Gastroesophageal sphincter (tissue), 4 donors: ENCODE measurements around the gene ACACB. TPM values are rescaled to one million over a fixed set of nuclear protein-coding genes. Genes with fewer than 3 reads are reported as not detected.
A peak's percentile ranks its signal among the peaks of the same experiment; 100 is the strongest.

Source experiments
- ATAC-seq: fragments of 150-250 bp; one replicate; pipeline ENCODE4 v1.9.1; 2016; ENCODE audit warnings: mild to moderate bottlenecking, moderate library complexity
- H3K27ac ChIP-seq, 4 donors: fragments of 200-600 bp; sonication (generic) in 3 of 4; 1 replicate in 3 of 4; 2 replicates in 1 of 4; pipeline ENCODE4 v1.5.1; 2016 to 2019
- H3K27me3 ChIP-seq: fragments of 200-600 bp; sonication (generic); one replicate; pipeline ENCODE4 v1.5.1; 2019
- H3K36me3 ChIP-seq, 2 donors: fragments of 200-600 bp; sonication (generic); one replicate each; pipeline ENCODE4 v1.5.1; 2019; ENCODE audit warnings: control low read depth in 1 of 2
- H3K4me1 ChIP-seq, 3 donors: fragments of 200-600 bp; sonication (generic); 1 replicate in 2 of 3; 2 replicates in 1 of 3; pipeline ENCODE4 v1.5.1; 2016 to 2019; ENCODE audit warnings: control low read depth in 2 of 3
- H3K4me3 ChIP-seq, 2 donors: fragments of 200-600 bp; sonication (generic); one replicate each; pipeline ENCODE4 v1.5.1; 2019; ENCODE audit warnings: mild to moderate bottlenecking in 1 of 2, moderate library complexity in 1 of 2
- H3K9me3 ChIP-seq, 3 donors: fragments of 200-600 bp; sonication (generic); one replicate each; pipeline ENCODE4 v1.5.1; 2017 to 2019; ENCODE audit warnings: control low read depth in 2 of 3
- EP300 ChIP-seq: sonication (generic); formaldehyde crosslinking; IDR thresholded peaks from one replicate; pipeline ENCODE4 v1.6.1; 2017; ENCODE audit warnings: antibody characterized with exemption, mild to moderate bottlenecking
- POLR2A ChIP-seq, 2 donors: fragments of 450-650 bp; IDR thresholded peaks; one replicate each; pipeline ENCODE4 v1.6.1; 2017; ENCODE audit warnings: antibody characterized with exemption in 2 of 2, mild to moderate bottlenecking in 2 of 2, moderate library complexity in 1 of 2
- POLR2AphosphoS5 ChIP-seq: sonication (generic); formaldehyde crosslinking; IDR thresholded peaks from one replicate; pipeline ENCODE4 v1.6.1; 2017; ENCODE audit warnings: antibody characterized with exemption
- WGBS, 2 donors: methylation state at CpG; one replicate each; pipeline ENCODE4 v1.1.5; 2018; ENCODE audit warnings: low coverage in 1 of 2; 5-methylcytosine and 5-hydroxymethylcytosine counted together
- total RNA-seq, 4 donors: library from RNA; depleted of rRNA; stranded (reverse); fragments of >200 nt; gene quantifications; one replicate each; pipeline ENCODE4 v1.1.0, GENCODE V29; 2016
- TF ChIP-seq, protein P1 (sequence below), 4 experiments: fragments of 200-600 bp in 2 of 4; fragments of 450-650 bp in 2 of 4; sonication (generic) in 1 of 4; IDR thresholded peaks; one replicate each; pipeline ENCODE4 v1.5.1; 2017 to 2019; ENCODE audit warnings: antibody characterized with exemption in 4 of 4, mild to moderate bottlenecking in 2 of 4, moderate library complexity in 2 of 4

The ACACB gene
- total RNA-seq, 4 donors from 2014 or later = 49.4 to 230 (median 138) TPM

DNA sequence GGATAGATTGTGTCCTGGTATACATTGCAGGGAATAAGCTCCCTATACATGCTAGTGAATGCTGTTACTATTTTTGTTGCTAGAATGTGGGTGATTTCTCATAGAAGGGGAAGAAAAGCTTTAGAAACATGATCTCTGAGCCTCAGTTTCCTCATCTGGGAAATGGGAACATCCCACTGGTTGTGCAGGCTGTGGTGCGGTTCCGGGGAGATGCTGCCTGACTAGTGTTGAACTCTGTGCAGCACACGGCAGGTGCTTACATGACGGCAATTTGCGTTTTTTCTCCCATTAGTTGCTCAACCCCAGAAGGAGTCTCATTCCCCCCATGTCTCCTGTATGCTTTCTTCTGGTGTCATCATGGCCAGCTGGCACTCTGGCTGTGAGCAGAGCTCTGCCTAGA is 159.8 kb downstream of the ACACB start:
- H3K27ac ChIP-seq = no peak overlapping the region
- H3K27me3 ChIP-seq = no peaks in the 10 kb centered on the region
- H3K4me3 ChIP-seq = no peak overlapping the region
- WGBS, 2 donors = 91% methylated on average over 5 of the region's 5 CpGs; no CpG with 5 or more reads in 1 of the 2 donors
- no peaks in the 10 kb centered on the region for H3K9me3 ChIP-seq
- TF ChIP-seq, protein P1, sequence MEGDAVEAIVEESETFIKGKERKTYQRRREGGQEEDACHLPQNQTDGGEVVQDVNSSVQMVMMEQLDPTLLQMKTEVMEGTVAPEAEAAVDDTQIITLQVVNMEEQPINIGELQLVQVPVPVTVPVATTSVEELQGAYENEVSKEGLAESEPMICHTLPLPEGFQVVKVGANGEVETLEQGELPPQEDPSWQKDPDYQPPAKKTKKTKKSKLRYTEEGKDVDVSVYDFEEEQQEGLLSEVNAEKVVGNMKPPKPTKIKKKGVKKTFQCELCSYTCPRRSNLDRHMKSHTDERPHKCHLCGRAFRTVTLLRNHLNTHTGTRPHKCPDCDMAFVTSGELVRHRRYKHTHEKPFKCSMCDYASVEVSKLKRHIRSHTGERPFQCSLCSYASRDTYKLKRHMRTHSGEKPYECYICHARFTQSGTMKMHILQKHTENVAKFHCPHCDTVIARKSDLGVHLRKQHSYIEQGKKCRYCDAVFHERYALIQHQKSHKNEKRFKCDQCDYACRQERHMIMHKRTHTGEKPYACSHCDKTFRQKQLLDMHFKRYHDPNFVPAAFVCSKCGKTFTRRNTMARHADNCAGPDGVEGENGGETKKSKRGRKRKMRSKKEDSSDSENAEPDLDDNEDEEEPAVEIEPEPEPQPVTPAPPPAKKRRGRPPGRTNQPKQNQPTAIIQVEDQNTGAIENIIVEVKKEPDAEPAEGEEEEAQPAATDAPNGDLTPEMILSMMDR (IDR thresholded peaks at IDR 0.05) = no peak
- TF ChIP-seq POLR2A (IDR thresholded peaks at IDR 0.05) = no peak
- TF ChIP-seq POLR2AphosphoS5 = no peak
- TF ChIP-seq EP300 = no peak
- H3K36me3 ChIP-seq = no peaks in the 10 kb centered on the region
- ATAC-seq = no peak
- H3K4me1 ChIP-seq = peaks cover 0 to 25% (median 16%) of the 10 kb centered on the region in 3 donors

DNA sequence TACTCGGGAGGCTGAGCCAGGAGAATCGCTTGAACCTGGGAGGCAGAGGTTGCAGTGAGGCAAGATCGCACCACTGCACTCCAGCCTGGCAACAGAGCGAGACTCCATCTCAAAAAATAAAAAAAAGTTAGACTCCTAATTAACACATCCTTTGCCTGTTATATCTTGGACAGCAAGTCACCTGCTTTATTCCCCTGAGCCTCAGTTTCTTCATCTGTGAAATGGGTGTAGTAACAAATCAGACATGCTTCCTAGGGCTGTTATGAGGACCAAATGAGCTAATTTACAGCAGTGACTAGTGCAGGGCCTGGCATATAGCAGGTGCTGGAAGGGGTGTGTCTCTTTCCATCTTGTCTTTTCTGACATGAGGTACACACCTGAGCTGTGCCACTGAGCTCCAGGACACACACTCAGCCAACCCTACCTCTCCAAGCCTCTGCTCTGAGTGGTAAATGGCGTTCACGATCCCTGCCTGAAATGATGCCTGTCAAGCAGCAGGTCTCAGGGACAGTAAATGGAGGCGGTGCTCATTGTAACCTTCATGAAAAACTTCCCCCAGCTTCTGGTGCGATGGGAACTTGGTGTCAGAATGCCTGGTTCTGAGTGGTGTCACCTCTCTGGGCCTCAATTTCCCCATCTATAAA is 161.0 kb downstream of the ACACB start:
- peaks cover 0 to 25% (median 16%) of the 10 kb centered on the region in 3 donors for H3K4me1 ChIP-seq
- H3K4me3 ChIP-seq = no peak overlapping the region
- WGBS, 2 donors = 98% methylated on average over 5 of the region's 8 CpGs; no CpG with 5 or more reads in 1 of the 2 donors
- H3K27ac ChIP-seq = peak overlapping the region in 3 of 4 donors; percentile 1 to 53 (median 38)
- ATAC-seq = no peak
- no peaks in the 10 kb centered on the region for H3K27me3 ChIP-seq
- no peaks in the 10 kb centered on the region for H3K36me3 ChIP-seq
- TF ChIP-seq EP300 = no peak
- no peak for TF ChIP-seq POLR2AphosphoS5
- TF ChIP-seq, protein P1 (IDR thresholded peaks at IDR 0.05) = no peak
- TF ChIP-seq POLR2A (IDR thresholded peaks at IDR 0.05) = no peak
- no peaks in the 10 kb centered on the region for H3K9me3 ChIP-seq

DNA sequence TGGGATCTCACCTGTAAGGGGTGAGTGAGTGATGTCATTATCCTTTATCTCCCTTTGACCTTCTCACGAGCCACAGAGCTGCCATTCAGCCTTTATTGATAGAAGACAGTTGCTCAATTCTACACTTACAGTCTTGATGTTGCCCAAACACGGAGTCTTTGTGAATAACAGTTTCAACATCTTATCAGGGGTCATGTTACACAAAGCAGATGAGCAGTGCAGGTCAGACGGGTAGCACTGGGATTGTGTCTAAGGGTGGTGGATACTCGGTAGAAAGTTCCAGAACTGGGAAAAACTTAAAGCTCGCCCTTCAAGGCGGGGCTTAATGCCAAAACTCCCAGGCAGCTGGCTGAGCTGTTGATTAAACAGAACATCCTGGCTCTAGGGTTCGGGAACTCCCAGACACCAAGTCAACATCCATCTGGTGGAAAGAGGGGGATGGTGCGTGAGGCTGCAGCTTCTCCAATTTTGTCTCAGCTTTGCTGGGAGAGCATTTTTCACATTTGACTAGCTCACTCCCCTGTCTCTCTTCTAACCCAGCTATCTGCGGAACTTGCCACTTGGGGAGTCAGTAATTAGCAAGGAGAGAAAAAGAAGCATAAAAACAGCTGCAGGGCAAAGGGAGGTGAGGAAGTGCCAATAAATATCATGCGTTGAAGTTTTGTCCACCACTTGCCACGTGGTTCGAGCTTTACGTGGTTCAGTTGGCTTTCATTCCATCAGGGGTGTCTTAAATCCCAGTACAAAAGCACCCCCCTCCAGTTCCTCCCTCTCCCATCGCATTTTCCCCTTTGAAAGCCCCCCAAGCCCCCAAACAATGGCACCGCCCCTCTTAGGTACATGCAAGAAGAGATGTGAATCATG is 161.7 kb downstream of the ACACB start:
- TF ChIP-seq POLR2A (IDR thresholded peaks at IDR 0.05) (no peak), POLR2AphosphoS5 (no peak)
- TF ChIP-seq, protein P1 (IDR thresholded peaks at IDR 0.05) = peak in 2 of 4 experiments; percentile 6 to 22
- Histone ChIP-seq H3K4me1 (peaks cover 0 to 25% (median 16%) of the 10 kb centered on the region in 3 donors), H3K27ac (peak overlapping the region in 3 of 4 donors; percentile 1 to 53 (median 38)), H3K9me3 (no peaks in the 10 kb centered on the region), H3K27me3 (no peaks in the 10 kb centered on the region), H3K36me3 (no peaks in the 10 kb centered on the region), H3K4me3 (no peak overlapping the region)
- ATAC-seq = peak; percentile 83
- 25 to 37% methylated on average over 11 to 14 of the region's 15 CpGs for WGBS, 2 donors

DNA sequence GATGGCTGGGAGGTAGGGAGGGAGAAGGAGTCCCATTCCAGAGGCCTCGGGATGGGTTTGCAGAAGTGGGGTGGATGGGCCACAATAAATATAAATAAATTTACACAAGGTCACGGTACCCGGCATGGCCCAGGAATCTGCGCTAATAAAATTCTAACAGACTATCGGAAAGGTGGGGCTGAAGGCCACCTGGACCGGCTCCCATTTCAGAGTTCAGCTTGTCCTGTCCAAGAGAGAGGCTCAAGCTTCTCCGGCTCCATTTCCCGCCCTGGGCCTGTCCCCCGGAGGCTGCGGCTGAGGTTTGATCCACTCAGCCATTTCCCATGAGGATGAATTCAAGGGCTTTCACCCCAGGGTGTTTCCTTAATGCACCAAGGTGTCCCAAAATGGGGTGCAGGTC is 162.5 kb downstream of the ACACB start:
- Histone ChIP-seq H3K4me3 (no peak overlapping the region), H3K27ac (peak overlapping the region in 2 of 4 donors; percentile 38 to 53), H3K9me3 (no peaks in the 10 kb centered on the region), H3K27me3 (no peaks in the 10 kb centered on the region), H3K36me3 (no peaks in the 10 kb centered on the region), H3K4me1 (peaks cover 0 to 25% (median 16%) of the 10 kb centered on the region in 3 donors)
- ATAC-seq = no peak
- WGBS, 2 donors = 72% methylated on average over 7 of the region's 10 CpGs; no CpG with 5 or more reads in 1 of the 2 donors
- TF ChIP-seq EP300 = no peak
- TF ChIP-seq, protein P1 (IDR thresholded peaks at IDR 0.05) = no peak
- no peak for TF ChIP-seq POLR2A (IDR thresholded peaks at IDR 0.05)
